NCI-H748 (cell line): ENCODE results near the gene RIN2.
A peak's percentile ranks its signal among the peaks of the same experiment; 100 is the strongest.

Experiments
- DNase-seq: peaks from one replicate; lab custom pipeline; 2025; ENCODE audit not compliant: unreplicated experiment; lab: John Stamatoyannopoulos, UW

The RIN2 gene

GRCh38 chr20:19758133-19758500 is at the start of gene RIN2:
Gene RIN2 (plus strand): TSS chr20:19758258. CDS start chr20:19889602, 131,344 bp downstream.
- DNase-seq = no peak

GRCh38 chr20:19709635-19710335 is 48.3 kb upstream of the RIN2 start:
- DNase-seq = no peak

GRCh38 chr20:19710336-19711120 is 47.5 kb upstream of the RIN2 start:
- DNase-seq = no peak

- no peak for DNase-seq
These were observed 46.9 kb upstream of the RIN2 start for GRCh38 chr20:19711126-19711525.

GRCh38 chr20:19712721-19713260 is 45.3 kb upstream of the RIN2 start:
- peak; percentile 41 for DNase-seq

- DNase-seq = no peak
These were observed 44.1 kb upstream of the RIN2 start for GRCh38 chr20:19713822-19714578.

- no peak for DNase-seq
These were observed 43.5 kb upstream of the RIN2 start for GRCh38 chr20:19714579-19714840.

GRCh38 chr20:19715986-19716385 is 42.1 kb upstream of the RIN2 start:
- no peak for DNase-seq

GRCh38 chr20:19718880-19719279 is 39.2 kb upstream of the RIN2 start:
- no peak for DNase-seq

- DNase-seq = no peak
These were observed 37.1 kb upstream of the RIN2 start for GRCh38 chr20:19720991-19721390.

- no peak for DNase-seq
These were observed 35.0 kb upstream of the RIN2 start for GRCh38 chr20:19723051-19723450.

GRCh38 chr20:19723813-19724430 is 34.1 kb upstream of the RIN2 start:
- DNase-seq = no peak

GRCh38 chr20:19725373-19725772 is 32.7 kb upstream of the RIN2 start:
- DNase-seq = no peak

GRCh38 chr20:19725814-19726525 is 32.1 kb upstream of the RIN2 start:
- no peak for DNase-seq

- DNase-seq = no peak
These were observed 30.7 kb upstream of the RIN2 start for GRCh38 chr20:19727251-19727847.

GRCh38 chr20:19729672-19730071 is 28.4 kb upstream of the RIN2 start:
- no peak for DNase-seq

- no peak for DNase-seq
These were observed 27.4 kb upstream of the RIN2 start for GRCh38 chr20:19730706-19731105.

- DNase-seq = no peak
These were observed 23.2 kb upstream of the RIN2 start for GRCh38 chr20:19734811-19735210.

- DNase-seq = peak; percentile 24
These were observed 22.6 kb upstream of the RIN2 start for GRCh38 chr20:19735446-19735845.

- no peak for DNase-seq
These were observed 21.0 kb upstream of the RIN2 start for GRCh38 chr20:19737025-19737424.
